CD4-positive, alpha-beta T cell treated with Interleukin-6 at 100 ng/mL for 8 hours (primary cell): Measurements from ENCODE around the gene GHRHR.
A peak's percentile ranks its signal among the peaks of the same experiment; 100 is the strongest.

Experiments used
- DNase-seq: peaks from one replicate; pipeline ENCODE4 v3.0.0-alpha.2; 2020; ENCODE audit warnings: mixed read lengths, low spot score

The GHRHR gene

DNA sequence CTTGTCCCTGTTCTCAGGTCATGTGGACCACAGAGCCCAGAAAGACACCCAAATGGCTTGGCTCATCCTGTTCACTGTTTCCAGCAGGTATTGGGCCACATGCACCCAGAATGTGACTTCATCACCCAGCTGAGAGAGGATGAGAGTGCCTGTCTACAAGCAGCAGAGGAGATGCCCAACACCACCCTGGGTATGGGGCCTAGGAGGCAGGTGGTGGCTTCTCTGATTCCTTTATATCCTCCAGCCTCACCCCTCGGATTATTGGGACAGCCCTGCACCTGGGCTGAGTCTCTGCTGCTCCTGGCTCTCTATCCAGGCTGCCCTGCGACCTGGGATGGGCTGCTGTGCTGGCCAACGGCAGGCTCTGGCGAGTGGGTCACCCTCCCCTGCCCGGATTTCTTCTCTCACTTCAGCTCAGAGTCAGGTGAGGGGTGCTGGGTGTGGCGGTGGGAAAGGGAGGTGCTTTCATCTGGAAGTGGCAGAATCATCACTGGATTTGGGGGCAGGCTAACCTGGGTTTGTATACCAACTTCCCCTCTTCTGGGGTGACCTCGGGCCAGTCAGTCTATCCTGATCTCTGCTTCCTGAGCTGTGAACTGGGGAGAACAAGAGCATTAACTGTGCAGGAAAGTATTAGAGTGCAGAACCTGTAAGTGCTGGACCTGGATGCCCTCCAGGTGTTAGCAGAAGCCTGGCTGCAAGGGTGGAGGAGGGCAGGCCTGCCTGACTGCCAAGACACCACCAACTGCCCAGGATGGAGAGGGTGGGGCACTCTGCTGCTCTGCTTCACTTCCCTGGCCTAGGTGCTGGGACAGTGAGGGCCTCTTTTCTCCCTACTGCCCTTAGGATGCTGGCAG lies 5.2 kb downstream of the GHRHR start:
- no peak for DNase-seq

GRCh38 chr7:30969604-30969970 lies 5.8 kb downstream of the GHRHR start:
- no peak for DNase-seq

DNA sequence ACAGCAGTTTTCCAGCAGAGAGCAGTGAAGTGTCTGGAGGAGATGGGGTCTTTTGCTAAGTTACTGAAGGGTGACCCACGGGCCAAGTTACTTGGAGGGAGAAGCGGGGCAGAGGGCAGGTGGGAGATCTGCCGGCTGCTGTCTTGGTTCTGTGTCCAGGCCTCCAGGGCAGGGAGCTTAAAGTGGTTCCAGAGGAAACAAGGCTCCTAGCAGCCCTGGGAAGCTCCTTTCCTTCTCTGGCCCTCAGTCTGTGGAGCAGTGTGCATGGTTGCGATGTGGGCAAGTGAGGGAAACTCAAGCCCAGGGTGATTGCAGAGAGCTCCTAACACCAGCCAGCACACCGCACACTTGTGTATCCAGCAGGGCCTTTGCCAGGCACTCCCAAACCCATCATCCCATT lies 6.3 kb downstream of the GHRHR start:
- no peak for DNase-seq

GRCh38 chr7:30970594-30971094 lies 6.9 kb downstream of the GHRHR start:
- DNase-seq: no peak

DNA sequence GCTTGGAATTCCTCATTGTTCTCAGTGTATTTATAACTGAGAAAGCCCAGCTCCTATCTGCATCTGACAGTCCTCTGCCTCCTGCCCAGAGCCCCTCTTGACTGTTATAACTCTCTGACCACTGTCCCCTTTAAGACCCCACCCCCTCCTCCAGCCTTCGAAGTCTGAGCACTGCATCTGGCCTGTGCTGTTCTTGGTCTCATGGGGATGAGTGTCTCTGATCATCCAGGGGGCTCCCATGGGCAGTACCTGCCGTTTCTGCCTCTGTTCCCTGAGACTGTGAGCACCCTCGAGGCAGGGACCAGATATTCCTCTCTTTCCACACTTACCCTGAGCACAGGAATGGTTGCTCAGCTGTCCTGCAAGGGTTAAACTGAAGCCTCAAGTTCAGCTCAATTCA lies 7.7 kb downstream of the GHRHR start:
- DNase-seq: no peak

DNA sequence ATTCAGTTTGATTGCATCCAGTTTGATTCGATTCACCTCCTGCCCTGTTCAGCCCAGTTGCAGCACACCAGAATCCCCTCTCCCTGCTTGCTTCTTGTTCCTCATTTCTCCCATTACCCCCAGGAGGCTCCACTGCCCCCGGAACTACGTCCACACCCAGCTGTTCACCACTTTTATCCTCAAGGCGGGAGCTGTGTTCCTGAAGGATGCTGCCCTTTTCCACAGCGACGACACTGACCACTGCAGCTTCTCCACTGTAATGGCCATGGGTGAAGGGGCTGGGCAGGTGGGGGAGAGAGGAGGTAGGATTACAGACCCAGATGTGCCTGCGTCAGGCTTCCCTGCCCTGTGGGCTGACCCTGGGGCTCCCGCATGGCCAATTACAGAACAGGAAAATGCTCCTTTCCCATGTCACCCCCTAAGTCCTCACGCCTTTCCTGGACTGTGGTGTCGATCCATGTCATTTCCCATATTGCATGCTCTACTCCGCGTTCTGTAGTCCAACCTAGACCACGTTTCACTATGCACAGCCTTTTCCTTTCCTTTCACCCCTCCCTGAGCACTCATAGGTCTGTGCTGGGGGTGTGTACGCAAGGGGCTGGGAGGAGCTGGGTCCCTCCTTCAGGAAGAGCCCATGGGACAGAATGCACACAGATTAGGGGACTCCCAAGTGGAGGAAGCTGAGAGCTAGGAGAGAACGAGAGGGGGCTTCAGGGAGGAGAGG lies 8.2 kb downstream of the GHRHR start:
- DNase-seq: no peak

- DNase-seq: no peak
These were observed 9.5 kb downstream of the GHRHR start for GRCh38 chr7:30973292-30973691.

DNA sequence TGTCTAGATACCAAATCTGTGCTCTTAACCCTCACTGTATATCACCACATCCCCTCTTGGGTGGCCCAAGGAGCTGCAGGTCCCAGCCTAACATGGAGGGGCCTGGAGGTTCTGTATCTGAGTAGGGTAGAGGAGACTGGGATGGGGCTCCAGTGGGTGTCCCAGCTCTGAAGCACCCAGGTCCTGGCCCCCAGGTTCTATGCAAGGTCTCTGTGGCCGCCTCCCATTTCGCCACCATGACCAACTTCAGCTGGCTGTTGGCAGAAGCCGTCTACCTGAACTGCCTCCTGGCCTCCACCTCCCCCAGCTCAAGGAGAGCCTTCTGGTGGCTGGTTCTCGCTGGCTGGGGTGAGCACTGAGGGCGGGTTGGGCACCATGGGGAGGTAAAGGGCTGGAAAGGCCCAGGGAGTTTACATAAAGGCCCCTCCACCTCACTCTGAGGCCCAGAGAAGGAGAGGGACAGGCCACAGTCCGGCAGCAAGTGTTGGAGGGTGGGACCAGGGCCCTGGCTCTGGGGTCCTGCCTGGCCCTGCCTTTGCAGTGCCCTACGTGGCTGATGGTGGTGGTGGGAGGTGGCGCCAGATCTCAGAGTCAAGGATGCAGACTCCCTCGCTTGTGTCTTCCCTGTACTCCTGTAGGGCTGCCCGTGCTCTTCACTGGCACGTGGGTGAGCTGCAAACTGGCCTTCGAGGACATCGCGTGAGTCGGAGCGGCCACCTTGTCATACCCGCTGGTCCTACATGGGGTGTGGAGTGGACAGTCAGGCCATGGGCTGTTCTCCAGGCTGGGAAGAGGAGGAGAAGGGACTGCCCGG lies 10.2 kb downstream of the GHRHR start:
- no peak for DNase-seq

DNA sequence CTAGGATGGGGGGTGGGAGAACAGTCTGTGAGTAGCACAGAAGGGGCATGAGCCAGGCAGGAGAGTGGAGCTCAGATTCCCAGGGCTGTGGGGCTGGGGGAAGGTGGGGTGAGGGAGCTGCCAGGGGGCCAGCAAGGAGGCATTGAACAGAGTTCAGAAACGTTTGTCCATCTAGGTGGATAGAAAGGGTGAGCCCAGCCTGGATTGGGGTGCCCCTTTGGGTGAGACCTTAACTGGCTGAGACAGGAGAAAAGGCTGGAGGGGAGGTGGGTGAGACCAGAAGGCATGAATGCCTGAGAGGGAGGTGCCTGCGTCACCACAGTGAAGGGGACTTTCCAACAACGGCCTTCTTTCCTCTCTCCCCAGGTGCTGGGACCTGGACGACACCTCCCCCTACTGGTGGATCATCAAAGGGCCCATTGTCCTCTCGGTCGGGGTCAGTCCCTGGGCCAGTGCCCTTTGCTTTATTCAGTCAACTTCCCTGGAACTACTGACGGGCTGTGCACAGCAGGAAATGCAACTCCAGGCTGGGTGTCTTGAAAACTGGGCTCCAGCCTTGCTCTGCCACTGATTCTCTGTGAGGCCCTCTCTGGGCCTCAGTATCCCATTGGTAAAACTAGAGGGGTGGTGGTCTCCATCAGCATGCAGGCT lies 11.0 kb downstream of the GHRHR start:
- DNase-seq: no peak

GRCh38 chr7:30975256-30975899 lies 11.6 kb downstream of the GHRHR start:
- no peak for DNase-seq

GRCh38 chr7:30976381-30976780 lies 12.6 kb downstream of the GHRHR start:
- DNase-seq: no peak

DNA sequence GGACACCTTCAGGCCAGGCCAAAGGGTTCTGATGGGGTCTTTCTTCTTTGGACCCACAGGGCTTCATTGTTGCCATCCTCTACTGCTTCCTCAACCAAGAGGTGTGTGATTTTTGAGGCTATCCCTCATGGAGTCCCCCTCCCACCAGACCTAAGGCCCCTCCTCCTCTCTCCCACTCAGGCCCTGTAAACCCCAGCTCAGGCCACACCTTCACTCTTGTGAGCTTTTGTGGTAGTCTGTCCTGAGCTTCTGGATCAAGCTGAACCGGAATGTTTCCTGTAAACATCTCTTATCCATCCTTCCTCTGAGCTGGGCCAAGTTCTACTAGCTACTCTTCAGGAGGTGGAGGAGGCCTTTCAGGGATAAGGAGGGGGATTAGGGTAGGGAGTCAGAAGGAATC lies 13.5 kb downstream of the GHRHR start:
- no peak for DNase-seq

- no peak for DNase-seq
These were observed 14.3 kb downstream of the GHRHR start for GRCh38 chr7:30977896-30978564.

- DNase-seq: no peak
These were observed 15.3 kb downstream of the GHRHR start for GRCh38 chr7:30979027-30979426.

DNA sequence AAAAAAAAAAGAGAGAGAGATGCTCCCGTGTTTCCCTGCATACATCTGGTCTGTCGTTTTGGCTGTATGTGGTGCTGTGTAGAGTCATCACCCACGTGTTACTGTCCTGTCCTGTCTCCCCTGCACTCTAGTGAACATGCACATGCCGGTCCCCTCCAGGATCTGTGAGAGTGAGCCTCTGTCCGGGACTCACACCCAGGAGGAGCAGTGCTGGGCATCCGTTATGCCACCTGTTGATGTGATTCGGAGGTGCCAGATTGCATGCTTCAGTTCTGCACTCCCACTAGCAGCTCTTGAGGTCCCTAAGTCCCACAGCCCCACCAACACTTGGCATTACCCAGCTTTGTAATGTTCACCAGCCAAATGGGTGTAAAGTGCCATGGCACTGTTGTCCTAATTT lies 16.4 kb downstream of the GHRHR start:
- DNase-seq: no peak

DNA sequence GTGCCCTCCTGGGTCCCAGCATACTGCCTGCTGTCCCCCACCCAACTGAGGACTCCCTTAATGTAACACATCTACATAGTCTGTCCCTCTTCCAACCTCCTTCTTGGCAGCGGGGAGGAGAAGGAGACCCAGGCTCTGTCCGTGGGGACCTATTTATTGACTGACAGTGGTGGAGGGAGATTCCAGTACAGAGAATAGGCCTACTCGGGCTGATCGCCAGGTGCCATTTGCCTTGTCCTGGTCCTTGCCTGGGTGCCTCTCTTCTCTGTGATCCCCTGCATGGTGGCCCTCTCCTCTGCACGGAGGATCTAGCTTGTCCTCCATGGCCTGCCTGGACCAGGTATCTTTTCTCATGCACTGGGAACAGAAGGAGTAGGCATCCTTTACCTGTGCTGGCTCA lies 17.0 kb downstream of the GHRHR start:
- DNase-seq: no peak

DNA sequence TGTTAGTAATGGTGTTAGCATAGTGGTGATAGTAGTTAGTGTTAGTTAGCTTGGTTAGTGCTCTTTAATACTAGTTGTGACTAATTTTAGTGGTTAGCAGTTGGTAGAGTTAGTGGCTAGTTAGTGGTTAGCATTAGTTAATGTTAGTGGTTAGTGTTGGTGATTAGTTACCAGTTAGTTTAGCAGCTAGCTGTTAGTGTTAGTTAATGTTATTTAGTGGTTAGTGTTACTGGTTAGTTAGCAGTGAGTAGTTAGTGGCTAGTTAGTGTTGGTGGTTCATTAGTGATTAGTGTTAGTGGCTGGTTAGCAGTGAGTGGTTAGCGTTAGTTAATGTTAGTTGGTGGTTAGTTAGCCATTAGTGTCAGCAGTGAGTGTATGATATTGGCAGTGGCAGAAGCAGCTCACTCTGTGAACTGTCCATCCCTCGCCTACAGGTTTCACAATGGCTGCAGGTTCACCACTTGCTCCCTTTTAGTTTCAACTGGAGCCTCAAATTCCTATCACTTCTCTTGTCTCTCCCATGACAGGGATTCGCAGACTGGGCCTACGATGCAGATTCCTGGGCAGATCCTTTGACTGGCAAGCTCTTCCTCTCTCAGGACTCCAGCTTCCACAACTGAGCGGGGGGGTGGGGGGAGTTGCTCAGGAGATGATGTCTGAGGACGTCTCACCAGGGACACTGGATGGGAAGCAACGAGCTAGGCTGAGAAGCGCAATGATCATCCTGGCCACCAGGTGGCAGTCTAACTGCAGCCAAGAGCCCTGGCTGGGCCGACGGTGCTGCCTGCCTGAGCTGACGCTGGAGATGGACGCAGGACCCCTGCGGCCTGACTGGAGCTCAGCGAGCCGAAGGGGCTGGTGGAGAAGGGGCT lies 19.5 kb downstream of the GHRHR start:
- DNase-seq: peak; percentile 63

- DNase-seq: no peak
These were observed 20.1 kb downstream of the GHRHR start for GRCh38 chr7:30983914-30984247.

DNA sequence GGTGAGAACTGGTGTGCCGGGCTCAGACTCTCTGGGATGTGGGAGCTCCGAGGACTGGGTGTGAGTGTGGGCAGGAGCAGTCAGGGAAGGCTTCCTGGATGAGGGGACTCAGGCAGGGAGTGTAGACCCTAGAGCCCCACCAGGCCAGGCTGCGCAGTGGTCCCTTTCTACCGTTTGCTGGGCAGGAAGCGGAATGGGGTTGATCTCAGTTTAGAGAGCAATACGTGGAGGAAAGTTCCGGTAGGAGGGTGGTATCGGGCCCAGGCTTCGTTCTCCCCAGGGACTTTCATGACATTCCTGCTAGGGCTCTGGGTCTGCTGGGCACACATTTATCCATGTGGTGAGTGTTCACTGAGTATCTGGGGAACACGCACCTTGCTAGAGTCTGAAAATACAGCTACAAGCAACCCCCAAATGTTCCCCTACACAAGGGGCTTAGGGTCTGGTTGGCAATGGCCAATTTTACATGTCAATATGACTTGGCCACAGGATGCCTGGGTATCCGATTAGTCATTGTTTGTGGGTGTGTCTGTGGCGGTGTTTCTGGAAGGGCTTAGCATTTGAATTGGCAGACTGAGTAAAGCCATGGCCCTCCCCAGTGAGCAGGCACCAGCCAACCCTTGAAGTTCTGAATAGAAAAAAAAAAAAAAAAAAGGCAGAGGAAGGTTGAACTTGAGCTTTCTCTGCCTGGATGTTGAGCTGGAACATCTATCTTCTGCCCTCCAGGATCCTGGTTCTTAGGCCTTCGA lies 20.8 kb downstream of the GHRHR start:
- DNase-seq: no peak
